ENCODE data around the gene LAMA3.
"Not testable (repeated sequence)": the region's sequence is repeated elsewhere in the genome, so short reads cannot be mapped to it uniquely, and the experiment has no call there.

The LAMA3 gene

GRCh38 chr18:23710068-23710527 lies 20.8 kb downstream of the LAMA3 start:
- no peak for FAIRE-seq

GRCh38 chr18:23710946-23711345 lies 21.7 kb downstream of the LAMA3 start:
- no peak for FAIRE-seq

GRCh38 chr18:23711426-23711825 lies 22.2 kb downstream of the LAMA3 start:
- no peak for FAIRE-seq

- FAIRE-seq: no peak
Observed at GRCh38 chr18:23712445-23712844, 23.2 kb downstream of the LAMA3 start.

- FAIRE-seq: no peak
Observed at GRCh38 chr18:23714576-23714975, 25.3 kb downstream of the LAMA3 start.

- not testable (repeated sequence) for FAIRE-seq
Observed at GRCh38 chr18:23716079-23716478, 26.8 kb downstream of the LAMA3 start.

- FAIRE-seq: no peak
Observed at GRCh38 chr18:23716516-23716915, 27.3 kb downstream of the LAMA3 start.

GRCh38 chr18:23716966-23717365 lies 27.7 kb downstream of the LAMA3 start:
- no peak for FAIRE-seq

- no peak for FAIRE-seq
Observed at GRCh38 chr18:23718243-23718720, 29.0 kb downstream of the LAMA3 start.

GRCh38 chr18:23718731-23719130 lies 29.5 kb downstream of the LAMA3 start:
- FAIRE-seq: no peak

- FAIRE-seq: no peak
Observed at GRCh38 chr18:23719634-23720201, 30.5 kb downstream of the LAMA3 start.

GRCh38 chr18:23721696-23722480 lies 32.6 kb downstream of the LAMA3 start:
- no peak for FAIRE-seq

GRCh38 chr18:23722646-23723045 lies 33.4 kb downstream of the LAMA3 start:
- no peak for FAIRE-seq

- FAIRE-seq: no peak
Observed at GRCh38 chr18:23723121-23723520, 33.9 kb downstream of the LAMA3 start.

GRCh38 chr18:23724681-23725080 lies 35.4 kb downstream of the LAMA3 start:
- no peak for FAIRE-seq

- FAIRE-seq: no peak
Observed at GRCh38 chr18:23725351-23725750, 36.1 kb downstream of the LAMA3 start.

GRCh38 chr18:23725827-23726661 lies 36.8 kb downstream of the LAMA3 start:
- FAIRE-seq: no peak

- FAIRE-seq: no peak
Observed at GRCh38 chr18:23727707-23728493, 38.6 kb downstream of the LAMA3 start.

- FAIRE-seq: no peak
Observed at GRCh38 chr18:23730857-23731256, 41.6 kb downstream of the LAMA3 start.

- no peak for FAIRE-seq
Observed at GRCh38 chr18:23731861-23732260, 42.6 kb downstream of the LAMA3 start.

GRCh38 chr18:23732439-23732838 lies 43.2 kb downstream of the LAMA3 start:
- FAIRE-seq: no peak

GRCh38 chr18:23733265-23733664 lies 44.0 kb downstream of the LAMA3 start:
- not testable (repeated sequence) for FAIRE-seq

GRCh38 chr18:23733895-23734294 lies 44.6 kb downstream of the LAMA3 start:
- FAIRE-seq: no peak
